GM13976 (cell line): ENCODE data around the gene ACSBG1.
A peak's percentile ranks its signal among the peaks of the same experiment; 100 is the strongest.

Experiments used
- DNase-seq: peaks from one replicate; pipeline ENCODE4 v3.0.0; 2012; ENCODE audit warnings: low spot score
- CTCF ChIP-seq: IDR thresholded peaks from 2 replicates; pipeline ENCODE4 v1.5.1; 2012; ENCODE audit warnings: borderline replicate concordance, mild to moderate bottlenecking; ENCODE audit not compliant: insufficient read depth; ENCODE audit errors: extremely low read depth, missing control alignments, control extremely low read depth
- in situ Hi-C: fragments of 300-500 bp; cut with MboI; formaldehyde crosslinking; loops from one replicate; pipeline ENCODE4 v1.12.0; 2022; ENCODE audit warnings: low sequenced_read_pairs, mixed read lengths, inconsistent platforms; ENCODE audit not compliant: unreplicated experiment

The ACSBG1 gene

DNA sequence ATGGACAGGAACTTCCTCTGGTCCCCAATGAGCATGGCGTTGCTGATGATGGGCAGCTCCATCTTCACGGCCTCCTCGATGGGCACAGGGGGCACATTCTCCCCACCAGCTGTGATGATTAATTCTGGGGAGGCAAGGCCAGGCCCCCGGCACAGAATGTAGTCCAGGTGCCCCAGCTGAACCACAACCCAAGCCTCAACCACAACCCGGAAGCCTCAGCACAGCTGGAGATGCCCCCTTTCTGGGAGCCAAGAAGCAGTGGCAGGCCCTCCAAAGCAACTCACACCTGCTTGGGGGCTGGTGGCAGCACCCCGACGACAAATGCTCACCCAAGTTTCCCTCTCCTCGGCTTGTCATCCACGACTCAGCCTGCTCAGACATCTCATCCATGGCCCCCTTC lies 60.0 kb downstream of the ACSBG1 start:
- peak; percentile 21 for DNase-seq
- no peak for TF ChIP-seq CTCF
- in situ Hi-C loops: no loop called here

- in situ Hi-C loops: no loop called here
- no peak for TF ChIP-seq CTCF
- no peak for DNase-seq
These were observed 62.4 kb downstream of the ACSBG1 start for GRCh38 chr15:78171864-78172472.

DNA sequence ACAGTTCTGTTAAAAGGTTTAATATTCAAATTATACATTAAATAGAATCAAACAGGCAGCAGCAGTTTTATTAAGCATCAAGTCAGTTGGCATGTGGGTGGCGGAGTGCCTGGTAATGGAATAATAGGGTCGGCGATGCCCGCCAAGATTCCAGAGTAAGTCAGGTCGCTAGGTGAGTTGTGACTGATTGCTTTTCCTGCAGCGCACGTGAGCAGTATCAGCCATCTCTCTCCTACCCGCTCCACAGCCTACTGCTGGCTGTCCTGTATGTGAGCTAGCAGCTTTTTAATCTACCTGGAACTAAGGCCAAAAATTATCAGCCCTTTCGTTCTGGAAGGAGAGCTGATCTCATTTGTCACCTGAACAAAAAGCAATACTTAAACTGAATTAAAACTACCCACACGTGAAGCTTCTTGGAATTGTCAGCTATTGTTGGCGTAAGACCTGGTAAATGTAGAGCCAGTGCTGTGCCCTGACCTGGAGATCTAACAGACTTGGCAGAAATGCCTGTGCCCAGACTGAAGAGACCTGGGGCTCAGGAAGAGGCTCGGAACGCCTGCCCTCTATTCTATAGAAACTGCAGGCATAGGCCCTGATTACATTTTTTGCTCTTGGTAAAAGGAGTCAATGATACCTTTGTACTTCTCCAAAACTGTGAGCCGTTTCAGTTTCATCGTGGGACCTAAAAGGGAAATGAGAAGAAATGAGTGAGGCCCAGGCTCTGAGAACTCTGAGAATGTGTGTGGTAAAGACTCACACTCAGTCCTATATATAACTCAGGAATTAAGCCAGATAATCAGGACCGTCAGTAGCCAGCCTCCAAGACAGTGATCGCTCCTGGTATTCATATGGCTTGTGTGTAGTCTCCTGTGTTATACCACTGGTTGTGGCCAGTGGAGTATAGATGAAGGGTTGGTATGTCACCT lies 63.3 kb downstream of the ACSBG1 start:
- DNase-seq: peak; percentile 59
- in situ Hi-C loops: no loop called here

GRCh38 chr15:78168608-78169007 lies 65.8 kb downstream of the ACSBG1 start:
- DNase-seq: no peak
- in situ Hi-C loops: no loop called here
- no peak for TF ChIP-seq CTCF

More for the DNA sequence above, 63.3 kb downstream of the ACSBG1 start:
- no peak for TF ChIP-seq CTCF

- no peak for TF ChIP-seq CTCF
- in situ Hi-C loops: no loop called here
- DNase-seq: peak; percentile 67
These were observed 67.0 kb downstream of the ACSBG1 start for GRCh38 chr15:78167227-78167888.

DNA sequence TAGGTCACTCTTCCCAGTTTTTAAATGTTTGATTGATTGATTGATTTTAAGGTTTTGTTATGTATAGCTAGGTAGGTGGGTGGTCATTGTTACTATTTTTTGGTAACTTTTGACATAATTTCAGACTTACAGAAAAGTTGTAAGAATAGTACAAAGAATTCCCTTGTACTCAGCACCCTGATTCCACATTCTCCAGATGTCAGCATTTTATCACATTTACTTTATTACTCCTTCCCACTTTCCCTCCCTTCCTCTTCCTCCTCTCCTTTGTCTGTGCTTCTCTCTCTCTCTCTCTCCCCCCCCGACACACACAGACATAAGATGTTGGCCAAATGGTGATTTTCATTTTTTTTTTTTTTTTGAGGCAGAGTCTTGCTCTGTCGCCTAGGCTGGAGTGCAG lies 70.4 kb downstream of the ACSBG1 start:
- in situ Hi-C loops: no loop called here
- DNase-seq: no peak
- no peak for TF ChIP-seq CTCF
